Endothelial cell (in vitro differentiated cells): ENCODE data around the gene VIPR2. TPM values are rescaled to one million over a fixed set of nuclear protein-coding genes. Genes with fewer than 3 reads are reported as not detected.

Experiments used
- DNase-seq: peaks from one replicate; pipeline ENCODE4 v3.0.0; 2021; ENCODE audit warnings: low spot score
- H3K27ac Mint-ChIP-seq: one replicate; pipeline ENCODE4 v1.8.0; 2021; ENCODE audit warnings: mixed read lengths, inconsistent platforms; ENCODE audit not compliant: unreplicated experiment
- H3K27me3 Mint-ChIP-seq: one replicate; pipeline ENCODE4 v1.8.0; 2021; ENCODE audit warnings: mild to moderate bottlenecking, moderate library complexity, mixed read lengths, inconsistent platforms; ENCODE audit not compliant: unreplicated experiment
- H3K36me3 Mint-ChIP-seq: one replicate; pipeline ENCODE4 v1.8.0; 2021; ENCODE audit warnings: mild to moderate bottlenecking, low read depth, mixed read lengths, inconsistent platforms; ENCODE audit not compliant: unreplicated experiment
- H3K4me1 Mint-ChIP-seq: one replicate; pipeline ENCODE4 v1.8.0; 2021; ENCODE audit warnings: mild to moderate bottlenecking, mixed read lengths, inconsistent platforms; ENCODE audit not compliant: unreplicated experiment
- H3K4me3 Mint-ChIP-seq: one replicate; pipeline ENCODE4 v1.8.0; 2021; ENCODE audit warnings: mild to moderate bottlenecking, mixed read lengths, inconsistent platforms; ENCODE audit not compliant: unreplicated experiment
- H3K9me3 Mint-ChIP-seq: one replicate; pipeline ENCODE4 v1.8.0; 2021; ENCODE audit warnings: mixed read lengths, inconsistent platforms; ENCODE audit not compliant: unreplicated experiment
- CTCF ChIP-seq: fragments of 200-600 bp; sonication (generic); IDR thresholded peaks from one replicate; pipeline ENCODE4 v1.5.0; 2021; ENCODE audit warnings: antibody characterized with exemption; ENCODE audit not compliant: unreplicated experiment
- total RNA-seq: library from RNA; stranded (reverse); fragmentation: NEBNext Ultra II Directional; extraction: Animal tissue kit (Norgen Biotek cat#: 25700); gene quantifications from one replicate; pipeline ENCODE4 v1.2.1, GENCODE V29; 2021; ENCODE audit not compliant: unreplicated experiment

VIPR2 gene
- total RNA-seq, 1 donor from 2014 or later = 2.4 TPM

DNA sequence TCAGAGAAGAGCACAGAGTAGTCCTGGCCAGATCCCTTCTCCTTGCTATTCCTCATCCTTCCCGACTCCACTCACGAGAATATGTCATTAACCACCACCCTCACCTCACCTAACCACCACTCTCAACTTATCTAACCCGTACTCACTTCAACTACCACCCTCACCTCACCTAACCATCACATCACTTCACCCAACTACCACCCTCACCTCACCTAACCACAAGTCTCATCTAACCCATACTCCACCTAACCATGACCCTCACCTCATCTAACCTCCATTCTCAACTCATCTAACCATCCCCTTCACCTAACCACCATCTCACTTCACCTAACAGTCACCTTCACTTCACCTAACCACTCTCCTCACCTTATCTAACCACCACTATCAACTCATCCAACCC is 85.0 kb downstream of the VIPR2 start:
- DNase-seq = no peak

GRCh38 chr7:159057647-159058046 is 87.0 kb downstream of the VIPR2 start:
- no peaks in the 10 kb centered on the region for H3K9me3 Mint-ChIP-seq
- no peaks in the 10 kb centered on the region for H3K4me1 Mint-ChIP-seq
- H3K4me3 Mint-ChIP-seq = no peak overlapping the region
- no peaks in the 10 kb centered on the region for H3K27me3 Mint-ChIP-seq
- no peak for DNase-seq
- no peak for TF ChIP-seq CTCF
- H3K27ac Mint-ChIP-seq = no peak overlapping the region
- peaks cover 4% of the 10 kb centered on the region for H3K36me3 Mint-ChIP-seq

More for the DNA sequence above, 85.0 kb downstream of the VIPR2 start:
- no peak for TF ChIP-seq CTCF
- H3K4me1 Mint-ChIP-seq = no peaks in the 10 kb centered on the region
- H3K36me3 Mint-ChIP-seq = peaks cover 6% of the 10 kb centered on the region
- peaks cover 2% of the 10 kb centered on the region for H3K27me3 Mint-ChIP-seq
- H3K27ac Mint-ChIP-seq = no peak overlapping the region
- no peak overlapping the region for H3K4me3 Mint-ChIP-seq
- no peaks in the 10 kb centered on the region for H3K9me3 Mint-ChIP-seq

- Mint-ChIP-seq H3K4me1 (no peaks in the 10 kb centered on the region), H3K9me3 (no peaks in the 10 kb centered on the region), H3K4me3 (no peak overlapping the region), H3K27me3 (no peaks in the 10 kb centered on the region), H3K27ac (no peak overlapping the region), H3K36me3 (no peaks in the 10 kb centered on the region)
- no peak for DNase-seq
- no peak for TF ChIP-seq CTCF
These were observed 87.9 kb downstream of the VIPR2 start for GRCh38 chr7:159056737-159057136.

DNA sequence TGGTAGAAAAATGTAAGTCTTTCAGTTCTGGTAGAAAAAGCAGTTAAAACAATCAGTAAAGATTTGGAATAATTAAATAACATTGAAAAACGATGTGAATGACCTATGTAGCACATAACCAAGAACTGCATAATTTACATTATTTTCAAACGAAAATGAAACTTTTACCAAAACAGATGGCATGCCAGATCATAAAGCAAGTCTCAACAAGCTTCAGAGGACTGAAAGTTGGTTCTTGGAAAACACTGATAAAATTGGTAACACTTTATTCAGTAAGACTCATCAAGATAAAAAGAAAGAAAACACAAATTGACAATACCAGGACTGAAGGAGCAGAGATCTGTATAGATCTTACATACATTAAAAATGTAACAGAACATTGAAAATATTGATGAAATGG is 92.8 kb downstream of the VIPR2 start:
- no peak for DNase-seq
- Mint-ChIP-seq H3K27me3 (peaks cover 2% of the 10 kb centered on the region), H3K36me3 (no peaks in the 10 kb centered on the region), H3K27ac (no peak overlapping the region), H3K4me3 (no peak overlapping the region), H3K4me1 (no peaks in the 10 kb centered on the region), H3K9me3 (no peaks in the 10 kb centered on the region)
- TF ChIP-seq CTCF = no peak

DNA sequence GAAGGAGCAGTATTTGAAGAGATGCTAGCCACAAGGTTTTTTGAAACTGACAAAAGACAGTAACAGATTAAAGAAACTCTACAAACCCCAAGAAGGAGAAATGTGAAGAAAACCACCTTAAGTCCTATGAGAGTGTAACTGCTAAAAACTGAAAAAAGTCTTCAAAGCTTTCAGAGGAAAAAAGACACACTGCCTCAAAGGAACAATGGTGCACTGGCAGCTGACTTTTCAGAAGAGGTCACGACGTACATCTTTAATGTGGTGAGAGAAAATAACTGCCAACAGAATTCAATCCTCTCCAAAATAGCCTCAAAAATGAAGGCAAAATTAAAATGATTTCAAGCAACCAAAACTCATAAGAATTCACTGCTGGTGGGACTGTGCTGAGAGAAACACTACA is 94.0 kb downstream of the VIPR2 start:
- Mint-ChIP-seq H3K4me3 (no peak overlapping the region), H3K9me3 (no peaks in the 10 kb centered on the region), H3K4me1 (no peaks in the 10 kb centered on the region), H3K36me3 (no peaks in the 10 kb centered on the region), H3K27ac (no peak overlapping the region), H3K27me3 (peaks cover 2% of the 10 kb centered on the region)
- DNase-seq = no peak
- TF ChIP-seq CTCF = no peak
